Measurements from ENCODE around the gene FAM221A. TPM values are rescaled to one million over a fixed set of nuclear protein-coding genes. Genes with fewer than 3 reads are reported as not detected.

FAM221A gene, protein sequence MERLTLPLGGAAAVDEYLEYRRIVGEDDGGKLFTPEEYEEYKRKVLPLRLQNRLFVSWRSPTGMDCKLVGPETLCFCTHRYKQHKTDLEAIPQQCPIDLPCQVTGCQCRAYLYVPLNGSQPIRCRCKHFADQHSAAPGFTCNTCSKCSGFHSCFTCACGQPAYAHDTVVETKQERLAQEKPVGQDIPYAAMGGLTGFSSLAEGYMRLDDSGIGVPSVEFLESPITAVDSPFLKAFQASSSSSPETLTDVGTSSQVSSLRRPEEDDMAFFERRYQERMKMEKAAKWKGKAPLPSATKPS
- 1.2 and 1.9 TPM in 2 replicates for total RNA-seq

DNA sequence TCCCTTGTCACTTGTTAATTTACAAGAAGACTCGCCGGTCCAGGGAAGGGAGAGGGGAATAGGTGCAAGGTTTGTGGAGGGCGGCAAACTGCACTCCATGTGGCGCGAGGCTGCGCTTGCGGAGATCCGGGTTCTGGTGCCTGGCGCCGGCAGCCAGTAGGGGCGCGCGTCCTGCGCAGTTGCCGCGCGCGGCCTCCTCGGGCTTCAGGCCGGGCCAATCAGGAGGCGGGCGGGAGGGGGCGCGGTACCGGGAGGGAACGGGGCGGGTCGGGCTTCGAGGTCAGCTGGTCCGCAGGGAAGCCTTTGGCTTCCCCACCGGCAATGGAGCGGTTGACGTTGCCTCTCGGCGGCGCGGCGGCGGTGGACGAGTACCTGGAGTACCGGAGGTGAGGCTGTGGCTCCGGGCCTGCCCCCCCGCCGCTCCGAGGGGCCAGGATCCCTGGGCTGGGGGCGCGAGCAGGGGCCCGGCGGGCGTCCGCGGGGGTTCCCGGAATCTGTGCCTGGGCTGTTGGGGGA, at the start of gene FAM221A:
Gene FAM221A (plus strand): TSS at position 302 of the 516 bp plus-strand sequence. CDS start 20 bp downstream, at position 322.

DNA sequence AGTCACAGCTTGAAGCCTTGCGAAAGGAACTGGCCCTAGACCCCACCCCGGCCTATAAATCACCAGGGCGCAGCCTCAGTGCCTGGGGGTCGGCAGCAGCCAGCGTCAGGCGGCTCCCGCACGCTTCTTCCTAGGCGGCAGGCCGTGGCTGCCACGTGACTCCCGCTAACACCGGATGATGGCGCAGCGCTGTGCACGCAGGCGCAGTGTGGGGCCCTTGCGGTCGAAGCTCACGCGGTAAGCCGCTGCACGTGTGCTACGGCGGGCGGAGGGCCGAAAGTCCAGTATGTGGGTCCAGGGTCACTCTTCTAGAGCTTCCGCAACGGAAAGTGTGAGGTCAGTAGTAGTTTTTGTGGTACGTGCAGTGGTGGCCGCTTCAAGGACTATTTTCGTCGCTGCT, 30.0 kb downstream of the FAM221A start, which contains the start of gene STK31:
Gene STK31 (plus strand): TSS at position 220 of the 400 bp plus-strand sequence. CDS start 67 bp downstream, at position 287.

Other genes with a start within 250 kb of the FAM221A start
- gene IGF2BP3, start 209.7 kb upstream of the FAM221A start, total RNA-seq = 7.5 and 26.0 TPM in 2 replicates
- 8.3 and 12.0 TPM in 2 replicates for gene TRA2A, start 148.2 kb upstream of the FAM221A start, total RNA-seq
- 9.2 and 14.9 TPM in 2 replicates for gene CCDC126, start 82.8 kb upstream of the FAM221A start, total RNA-seq
- under 0.01 TPM in 1 of 2 replicates, not detected in the other for gene STK31, start 30.0 kb downstream of the FAM221A start, total RNA-seq

Measured in tracheal epithelial cell (primary cell).